IMR-90 (cell line): Measurements from ENCODE around the gene ZFAND6. TPM values are rescaled to one million over a fixed set of nuclear protein-coding genes. Genes with fewer than 3 reads are reported as not detected.

Source experiments
- ATAC-seq: fragments of 200-7000 bp; cut with Tn5 transposase; 2 replicates; pipeline ENCODE4 v1.9.1; 2020; ENCODE audit warnings: low read depth, mild to moderate bottlenecking, moderate library complexity
- BruUV-seq: library from RNA; stranded (reverse); fragments of 400-500 nt; replicated peaks from 2 replicates; lab custom pipeline; 2021; lab: Mats Ljungman, UMichigan
- CTCF ChIA-PET: fragments of 300-600 bp; formaldehyde crosslinking; extraction: SDS; loops from one replicate; lab custom pipeline; 2021; ENCODE audit warnings: antibody characterized with exemption; lab: Yijun Ruan, JAX
- POLR2A ChIA-PET: fragments of 300-600 bp; sonication (Branson Sonifier 250); formaldehyde crosslinking; loops from one replicate; lab custom pipeline; 2022; ENCODE audit warnings: antibody characterized with exemption; ENCODE audit not compliant: unreplicated experiment; lab: Charles Lee
- DNase-seq: peaks from one replicate; pipeline ENCODE4 v3.0.0; 2013
- H2AFZ ChIP-seq: replicated peaks from 2 replicates; pipeline ENCODE3; 2013; ENCODE audit warnings: low read length, mild to moderate bottlenecking; ENCODE audit not compliant: poor library complexity
- H2AK5ac ChIP-seq: 2 replicates; pipeline ENCODE4 v1.6.1; 2013; ENCODE audit warnings: low read depth, low read length, inconsistent platforms
- H2AK9ac ChIP-seq: replicated peaks from 2 replicates; pipeline ENCODE3; 2013; ENCODE audit warnings: mild to moderate bottlenecking, low read depth, low read length, moderate library complexity; ENCODE audit not compliant: poor library complexity
- H2BK120ac ChIP-seq: 2 replicates; pipeline ENCODE4 v1.6.1; 2013; ENCODE audit warnings: low read depth, low read length, inconsistent platforms
- H2BK15ac ChIP-seq: 3 replicates; pipeline ENCODE4 v1.6.1; 2013; ENCODE audit warnings: low read depth, low read length, inconsistent platforms
- H2BK20ac ChIP-seq: 2 replicates; pipeline ENCODE4 v1.6.1; 2013; ENCODE audit warnings: low read depth, mild to moderate bottlenecking, inconsistent platforms, low read length, moderate library complexity
- H2BK5ac ChIP-seq: 2 replicates; pipeline ENCODE4 v1.6.1; 2013; ENCODE audit warnings: mild to moderate bottlenecking, low read depth, low read length, inconsistent platforms; ENCODE audit not compliant: poor library complexity, severe bottlenecking
- H3K14ac ChIP-seq: replicated peaks from 2 replicates; pipeline ENCODE4 v1.6.1; 2013; ENCODE audit warnings: low read depth, low read length, inconsistent platforms
- H3K18ac ChIP-seq: 2 replicates; pipeline ENCODE4 v1.6.1; 2013; ENCODE audit warnings: low read depth, low read length, control low read depth
- H3K23ac ChIP-seq: 2 replicates; pipeline ENCODE4 v1.6.1; 2013; ENCODE audit warnings: low read depth, low read length, inconsistent platforms
- H3K27ac ChIP-seq: 2 replicates; pipeline ENCODE4 v1.5.1; 2013; ENCODE audit warnings: mild to moderate bottlenecking, control low read depth, low read length; ENCODE audit not compliant: insufficient read depth
- H3K27me3 ChIP-seq: 2 replicates; pipeline ENCODE4 v1.6.1; 2013; ENCODE audit warnings: low read length; ENCODE audit not compliant: control insufficient read depth, insufficient read depth
- H3K36me3 ChIP-seq: 2 replicates; pipeline ENCODE4 v1.6.1; 2013; ENCODE audit warnings: low read length, mixed read lengths; ENCODE audit not compliant: control insufficient read depth, insufficient read depth
- H3K4ac ChIP-seq: 2 replicates; pipeline ENCODE4 v1.6.1; 2013; ENCODE audit warnings: low read depth, low read length, inconsistent platforms
- H3K4me1 ChIP-seq: 2 replicates; pipeline ENCODE4 v1.6.1; 2013; ENCODE audit warnings: low read length, mixed read lengths; ENCODE audit not compliant: control insufficient read depth, insufficient read depth
- H3K4me2 ChIP-seq: 2 replicates; pipeline ENCODE4 v1.6.1; 2013; ENCODE audit warnings: low read depth, mild to moderate bottlenecking, control low read depth, low read length, moderate library complexity
- H3K4me3 ChIP-seq: 2 replicates; pipeline ENCODE4 v1.5.1; 2013; ENCODE audit warnings: low read depth, mild to moderate bottlenecking, control low read depth, low read length, moderate library complexity; ENCODE audit not compliant: insufficient read depth
- H3K56ac ChIP-seq: 2 replicates; pipeline ENCODE4 v1.6.1; 2013; ENCODE audit warnings: low read length, inconsistent platforms; ENCODE audit not compliant: insufficient read depth; ENCODE audit errors: extremely low read depth
- H3K79me1 ChIP-seq, 2 experiments: 2 replicates each; pipeline ENCODE4 v1.6.1; 2013; ENCODE audit warnings: low read length in 2 of 2, inconsistent platforms in 1 of 2, low read depth in 1 of 2
- H3K9ac ChIP-seq: 2 replicates; pipeline ENCODE4 v1.6.1; 2013; ENCODE audit warnings: low read depth, low read length, control low read depth
- H3K9me1 ChIP-seq: 2 replicates; pipeline ENCODE4 v1.6.1; 2013; ENCODE audit warnings: low read length, inconsistent platforms; ENCODE audit not compliant: insufficient read depth
- H3K9me3 ChIP-seq: 2 replicates; pipeline ENCODE4 v1.6.1; 2013; ENCODE audit warnings: low read length; ENCODE audit not compliant: control insufficient read depth, insufficient read depth
- H4K20me1 ChIP-seq: 2 replicates; pipeline ENCODE4 v1.6.1; 2013; ENCODE audit warnings: low read length, inconsistent platforms; ENCODE audit not compliant: insufficient read depth
- H4K5ac ChIP-seq: 2 replicates; pipeline ENCODE4 v1.6.1; 2013; ENCODE audit warnings: mild to moderate bottlenecking, low read depth, low read length, control low read depth
- H4K8ac ChIP-seq, 2 experiments: 2 replicates each; pipeline ENCODE4 v1.6.1; 2013; ENCODE audit warnings: low read depth in 2 of 2, low read length in 2 of 2, control low read depth in 1 of 2, inconsistent platforms in 1 of 2
- H4K91ac ChIP-seq: 2 replicates; pipeline ENCODE4 v1.6.1; 2013; ENCODE audit warnings: low read depth, low read length, inconsistent platforms; ENCODE audit not compliant: insufficient read depth
- BHLHE40 ChIP-seq: fragments of 150-350 bp; IDR thresholded peaks from 2 replicates; pipeline ENCODE4 v1.6.1; 2016; ENCODE audit warnings: mild to moderate bottlenecking, low read depth, low read length
- FOS ChIP-seq: fragments of 150-350 bp; IDR thresholded peaks from 2 replicates; pipeline ENCODE4 v1.6.1; 2016; ENCODE audit warnings: low read depth, low read length
- MAFK ChIP-seq: IDR thresholded peaks from 2 replicates; pipeline ENCODE4 v1.6.1; 2012; ENCODE audit warnings: low read depth, low read length, improper control_type of control experiment
- MAZ ChIP-seq: IDR thresholded peaks from 2 replicates; pipeline ENCODE4 v1.6.1; 2012; ENCODE audit warnings: low read depth, mild to moderate bottlenecking, low read length, improper control_type of control experiment, moderate library complexity, borderline replicate concordance
- NFE2L2 ChIP-seq: fragments of 150-350 bp; IDR thresholded peaks from 2 replicates; pipeline ENCODE4 v1.6.1; 2016; ENCODE audit warnings: low read depth, mild to moderate bottlenecking, low read length
- RFX5 ChIP-seq: IDR thresholded peaks from 2 replicates; pipeline ENCODE4 v1.8.0; 2012; ENCODE audit warnings: low read depth, mild to moderate bottlenecking, low read length, moderate library complexity
- WGBS, 2 experiments: methylation state at CpG; one replicate each; pipeline versions ENCODE4 v1.1.5 to v1.1.7; 2013; ENCODE audit warnings: missing lambda C conversion rate in 2 of 2; ENCODE audit not compliant: insufficient read length in 1 of 2; ENCODE audit errors: extremely low coverage in 2 of 2; 5-methylcytosine and 5-hydroxymethylcytosine counted together
- dilution Hi-C: fragments of 300-500 bp; cut with HindIII; formaldehyde crosslinking; loops from one replicate; pipeline ENCODE4 v1.14.3; 2018; ENCODE audit warnings: low sequenced_read_pairs; ENCODE audit not compliant: unreplicated experiment
- in situ Hi-C: fragments of 300-500 bp; cut with MboI; formaldehyde crosslinking; loops from 3 replicates; pipeline ENCODE4 v1.14.3; 2019; ENCODE audit warnings: low sequenced_read_pairs, inconsistent platforms, mixed read lengths
- intact Hi-C: fragments of 100-400 bp; cut with micrococcal nuclease; formaldehyde crosslinking; loops from 2 replicates; pipeline ENCODE4 v1.10.0; 2022
- polyA plus RNA-seq, 3 experiments: library from polyadenylated mRNA; depleted of rRNA; stranded (reverse); fragments of >200 nt; gene quantifications; 2 replicates each; pipeline ENCODE4 v1.2.3, GENCODE V29; 2012; ENCODE audit warnings: low replicate concordance in 1 of 3
- total RNA-seq: library from RNA; depleted of rRNA; stranded (reverse); fragments of >200 nt; gene quantifications from 2 replicates; pipeline ENCODE4 v1.2.3, GENCODE V29; 2012
- TF ChIP-seq, protein P1 (sequence below): conservative IDR thresholded peaks from 2 replicates; pipeline ENCODE4 v1.5.1; 2012; ENCODE audit warnings: mild to moderate bottlenecking, low read depth, low read length, improper control_type of control experiment

ZFAND6 gene
- total and polyA plus RNA-seq, 2 of the 4 experiments (the other 2 are of a cell fraction), result 77.5 to 96.4 TPM

- Histone ChIP-seq H2BK20ac (no peak overlapping the region), H4K20me1 (no peaks in the 10 kb centered on the region), H3K27ac (no peak overlapping the region), H3K9ac (no peak overlapping the region), H2BK15ac (no peak overlapping the region), H3K27me3 (peaks cover 7% of the 10 kb centered on the region), H3K36me3 (no peaks in the 10 kb centered on the region), H4K5ac (no peak overlapping the region), H2AK9ac (no peak overlapping the region), H3K4me3 (no peak overlapping the region), H2BK5ac (no peak overlapping the region), H2BK120ac (no peak overlapping the region), H3K56ac (no peak overlapping the region), H3K4me1 (no peaks in the 10 kb centered on the region), H4K8ac (no peak overlapping the region), H3K9me3 (no peaks in the 10 kb centered on the region), H3K23ac (no peak overlapping the region), H3K9me1 (no peaks in the 10 kb centered on the region), H4K91ac (no peak overlapping the region), H3K18ac (no peak overlapping the region), H3K79me1 (no peaks in the 10 kb centered on the region), H3K4ac (no peak overlapping the region), H2AK5ac (no peak overlapping the region), H3K14ac (no peak overlapping the region), H2AFZ (no peak overlapping the region), H3K4me2 (no peak overlapping the region)
- no TSS peak for BruUV-seq
- intact Hi-C loops, result no loop called here
- TF ChIP-seq RFX5 (no peak), FOS (no peak), MAZ (no peak), MAFK (no peak), NFE2L2 (no peak), BHLHE40 (no peak)
- TF ChIP-seq, protein P1, sequence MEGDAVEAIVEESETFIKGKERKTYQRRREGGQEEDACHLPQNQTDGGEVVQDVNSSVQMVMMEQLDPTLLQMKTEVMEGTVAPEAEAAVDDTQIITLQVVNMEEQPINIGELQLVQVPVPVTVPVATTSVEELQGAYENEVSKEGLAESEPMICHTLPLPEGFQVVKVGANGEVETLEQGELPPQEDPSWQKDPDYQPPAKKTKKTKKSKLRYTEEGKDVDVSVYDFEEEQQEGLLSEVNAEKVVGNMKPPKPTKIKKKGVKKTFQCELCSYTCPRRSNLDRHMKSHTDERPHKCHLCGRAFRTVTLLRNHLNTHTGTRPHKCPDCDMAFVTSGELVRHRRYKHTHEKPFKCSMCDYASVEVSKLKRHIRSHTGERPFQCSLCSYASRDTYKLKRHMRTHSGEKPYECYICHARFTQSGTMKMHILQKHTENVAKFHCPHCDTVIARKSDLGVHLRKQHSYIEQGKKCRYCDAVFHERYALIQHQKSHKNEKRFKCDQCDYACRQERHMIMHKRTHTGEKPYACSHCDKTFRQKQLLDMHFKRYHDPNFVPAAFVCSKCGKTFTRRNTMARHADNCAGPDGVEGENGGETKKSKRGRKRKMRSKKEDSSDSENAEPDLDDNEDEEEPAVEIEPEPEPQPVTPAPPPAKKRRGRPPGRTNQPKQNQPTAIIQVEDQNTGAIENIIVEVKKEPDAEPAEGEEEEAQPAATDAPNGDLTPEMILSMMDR, result no peak
- no CpG with 5 or more reads among the region's 2 CpGs for WGBS, 2 experiments
- dilution Hi-C loops, result no loop called here
- ChIA-PET CTCF (no interaction called here), POLR2A (no interaction called here)
- in situ Hi-C loops, result no loop called here
- DNase-seq, result no peak
- no peak for ATAC-seq
Observed at GRCh38 chr15:80049046-80049445, 10.4 kb upstream of the ZFAND6 start.
